ENCODE measurements around the gene C11orf24.
"Not testable (repeated sequence)": the region's sequence is repeated elsewhere in the genome, so short reads cannot be mapped to it uniquely, and the experiment has no call there.

C11orf24 gene

DNA sequence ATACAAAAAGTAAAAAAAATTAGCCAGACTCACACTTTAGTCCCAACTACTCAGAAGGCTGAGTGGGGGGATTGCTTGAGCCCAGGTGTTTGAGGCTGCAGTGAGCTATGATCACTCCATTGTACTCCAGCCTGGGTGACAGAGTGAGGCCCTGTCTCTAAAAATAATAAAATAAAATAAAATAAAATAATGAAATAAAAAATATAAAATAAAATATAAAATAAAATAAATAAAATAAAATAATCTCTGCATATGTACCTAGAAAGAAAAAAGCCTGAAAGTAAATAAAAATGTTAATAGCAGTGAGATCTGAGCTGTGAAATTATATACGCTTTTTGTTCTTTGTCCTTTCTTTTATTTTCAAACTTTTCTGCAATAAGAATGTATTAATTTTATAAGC, 23.5 kb upstream of the C11orf24 start:
- DNase-seq (ENCODE audit: low spot score) = no peak
- in situ Hi-C loops (cut with MboI; ENCODE audit: low sequenced_read_pairs, unreplicated experiment) = loop anchor here (5.0 kb wide), 1 partner anchor 38 kb away; no protein-coding TSS in a partner anchor
- TF ChIP-seq, protein P1, sequence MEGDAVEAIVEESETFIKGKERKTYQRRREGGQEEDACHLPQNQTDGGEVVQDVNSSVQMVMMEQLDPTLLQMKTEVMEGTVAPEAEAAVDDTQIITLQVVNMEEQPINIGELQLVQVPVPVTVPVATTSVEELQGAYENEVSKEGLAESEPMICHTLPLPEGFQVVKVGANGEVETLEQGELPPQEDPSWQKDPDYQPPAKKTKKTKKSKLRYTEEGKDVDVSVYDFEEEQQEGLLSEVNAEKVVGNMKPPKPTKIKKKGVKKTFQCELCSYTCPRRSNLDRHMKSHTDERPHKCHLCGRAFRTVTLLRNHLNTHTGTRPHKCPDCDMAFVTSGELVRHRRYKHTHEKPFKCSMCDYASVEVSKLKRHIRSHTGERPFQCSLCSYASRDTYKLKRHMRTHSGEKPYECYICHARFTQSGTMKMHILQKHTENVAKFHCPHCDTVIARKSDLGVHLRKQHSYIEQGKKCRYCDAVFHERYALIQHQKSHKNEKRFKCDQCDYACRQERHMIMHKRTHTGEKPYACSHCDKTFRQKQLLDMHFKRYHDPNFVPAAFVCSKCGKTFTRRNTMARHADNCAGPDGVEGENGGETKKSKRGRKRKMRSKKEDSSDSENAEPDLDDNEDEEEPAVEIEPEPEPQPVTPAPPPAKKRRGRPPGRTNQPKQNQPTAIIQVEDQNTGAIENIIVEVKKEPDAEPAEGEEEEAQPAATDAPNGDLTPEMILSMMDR (IDR thresholded peaks at IDR 0.05; ENCODE audit: borderline replicate concordance, control extremely low read depth, extremely low read depth, insufficient read depth, missing control alignments) = no peak

DNA sequence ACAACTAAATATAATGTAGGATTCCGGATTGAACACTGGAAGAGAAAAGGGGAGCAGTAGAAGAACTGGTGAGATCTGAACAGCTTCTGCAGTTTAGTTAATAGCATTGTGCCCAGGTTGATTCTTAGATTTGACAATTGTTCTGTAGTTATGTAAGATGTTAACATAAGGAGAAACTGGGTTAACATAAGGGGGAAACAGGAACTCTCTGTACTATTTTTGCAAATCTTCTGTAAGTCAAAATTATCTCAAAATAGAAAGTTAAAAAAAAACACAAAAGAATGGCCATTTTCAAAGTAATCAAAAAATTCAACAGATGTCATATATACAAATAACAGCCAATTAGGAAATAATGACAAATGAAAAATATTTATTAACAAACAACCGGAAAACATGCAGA, 21.9 kb upstream of the C11orf24 start:
- in situ Hi-C loops (cut with MboI; ENCODE audit: low sequenced_read_pairs, unreplicated experiment) = no loop called here
- DNase-seq (ENCODE audit: low spot score) = no peak
- TF ChIP-seq, protein P1 (IDR thresholded peaks at IDR 0.05; ENCODE audit: borderline replicate concordance, control extremely low read depth, extremely low read depth, insufficient read depth, missing control alignments) = no peak

DNA sequence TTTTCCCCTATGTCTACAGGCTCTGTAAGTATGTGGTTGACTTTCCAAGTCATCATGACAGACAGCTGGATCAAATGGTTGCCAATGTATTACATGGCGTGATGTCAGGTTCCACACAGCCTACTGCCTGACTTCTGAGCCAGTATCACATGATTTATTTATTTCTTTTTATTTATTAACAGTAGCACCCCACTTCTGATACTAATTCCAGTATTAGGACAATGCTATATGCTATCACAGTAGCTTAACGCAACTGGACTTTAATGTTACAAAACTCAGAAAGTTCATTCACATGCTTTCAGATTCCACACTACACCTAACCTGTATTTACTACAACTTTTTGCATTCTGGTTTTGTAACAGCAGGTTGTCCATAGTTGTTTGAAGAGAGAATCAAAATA, 17.7 kb upstream of the C11orf24 start:
- TF ChIP-seq, protein P1 (IDR thresholded peaks at IDR 0.05; ENCODE audit: borderline replicate concordance, control extremely low read depth, extremely low read depth, insufficient read depth, missing control alignments) = no peak
- in situ Hi-C loops (cut with MboI; ENCODE audit: low sequenced_read_pairs, unreplicated experiment) = no loop called here
- DNase-seq (ENCODE audit: low spot score) = no peak

DNA sequence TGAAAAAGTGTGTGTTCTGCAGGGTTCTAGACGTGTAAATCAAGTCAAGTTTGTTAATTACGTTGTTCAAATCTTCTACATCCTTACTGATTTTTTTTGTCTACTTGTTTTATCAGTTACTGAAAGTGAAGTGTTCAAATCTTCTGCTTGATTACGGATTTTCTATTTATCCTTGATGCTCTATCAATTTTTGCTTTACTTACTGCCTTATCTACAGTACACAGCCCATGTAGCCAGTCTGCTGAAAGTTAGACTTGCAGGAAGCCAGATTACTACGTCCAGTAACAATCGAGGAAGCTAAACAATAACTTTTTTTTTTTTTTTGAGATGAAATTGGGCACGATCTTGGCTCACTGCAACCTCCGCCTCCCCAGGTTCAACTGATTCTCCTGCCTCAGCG, 15.6 kb upstream of the C11orf24 start:
- TF ChIP-seq, protein P1 (IDR thresholded peaks at IDR 0.05; ENCODE audit: borderline replicate concordance, control extremely low read depth, extremely low read depth, insufficient read depth, missing control alignments) = no peak
- DNase-seq (ENCODE audit: low spot score) = no peak
- in situ Hi-C loops (cut with MboI; ENCODE audit: low sequenced_read_pairs, unreplicated experiment) = no loop called here

DNA sequence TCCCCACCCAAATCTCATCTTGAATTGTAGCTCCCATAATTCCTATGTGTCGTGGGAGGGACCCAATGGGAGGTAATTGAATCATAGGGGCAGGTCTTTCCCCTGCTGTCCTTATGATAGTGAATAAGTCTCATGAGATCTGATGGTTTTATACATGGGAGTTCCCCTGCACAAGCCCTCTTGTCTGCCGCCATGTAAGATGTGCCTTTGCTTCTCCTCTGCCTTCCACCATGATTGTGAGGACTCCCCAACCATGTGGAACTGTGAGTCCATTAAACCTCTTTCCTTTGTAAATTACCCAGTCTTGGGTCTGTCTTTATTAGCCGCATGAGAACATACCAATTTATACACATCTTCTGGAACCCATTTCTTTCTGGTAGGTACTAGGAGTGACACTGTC, 12.8 kb upstream of the C11orf24 start:
- in situ Hi-C loops (cut with MboI; ENCODE audit: low sequenced_read_pairs, unreplicated experiment) = not testable (repeated sequence)

DNA sequence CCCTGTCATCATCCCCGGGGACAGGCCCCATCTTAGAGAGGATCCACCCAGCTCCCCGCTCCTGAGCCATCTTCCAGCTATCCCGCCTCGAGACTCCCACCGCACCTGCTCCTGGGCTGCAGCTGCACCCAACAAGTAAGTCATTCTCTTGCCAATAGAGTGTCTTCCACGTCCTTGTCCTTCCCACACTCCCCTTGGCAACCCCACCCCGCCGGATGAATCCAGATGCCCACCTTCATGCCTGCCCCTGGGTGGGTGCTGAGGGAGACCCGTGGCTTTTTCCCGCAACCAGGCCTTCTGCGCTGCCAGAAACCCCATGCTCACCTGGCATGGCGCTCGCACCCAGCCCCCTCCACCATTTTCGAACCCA, 11.1 kb upstream of the C11orf24 start:
- TF ChIP-seq, protein P1 (IDR thresholded peaks at IDR 0.05; ENCODE audit: borderline replicate concordance, control extremely low read depth, extremely low read depth, insufficient read depth, missing control alignments) = no peak
- DNase-seq (ENCODE audit: low spot score) = no peak
- in situ Hi-C loops (cut with MboI; ENCODE audit: low sequenced_read_pairs, unreplicated experiment) = no loop called here

More for the DNA sequence above, 12.8 kb upstream of the C11orf24 start:
- not testable (repeated sequence) for DNase-seq (ENCODE audit: low spot score)

DNA sequence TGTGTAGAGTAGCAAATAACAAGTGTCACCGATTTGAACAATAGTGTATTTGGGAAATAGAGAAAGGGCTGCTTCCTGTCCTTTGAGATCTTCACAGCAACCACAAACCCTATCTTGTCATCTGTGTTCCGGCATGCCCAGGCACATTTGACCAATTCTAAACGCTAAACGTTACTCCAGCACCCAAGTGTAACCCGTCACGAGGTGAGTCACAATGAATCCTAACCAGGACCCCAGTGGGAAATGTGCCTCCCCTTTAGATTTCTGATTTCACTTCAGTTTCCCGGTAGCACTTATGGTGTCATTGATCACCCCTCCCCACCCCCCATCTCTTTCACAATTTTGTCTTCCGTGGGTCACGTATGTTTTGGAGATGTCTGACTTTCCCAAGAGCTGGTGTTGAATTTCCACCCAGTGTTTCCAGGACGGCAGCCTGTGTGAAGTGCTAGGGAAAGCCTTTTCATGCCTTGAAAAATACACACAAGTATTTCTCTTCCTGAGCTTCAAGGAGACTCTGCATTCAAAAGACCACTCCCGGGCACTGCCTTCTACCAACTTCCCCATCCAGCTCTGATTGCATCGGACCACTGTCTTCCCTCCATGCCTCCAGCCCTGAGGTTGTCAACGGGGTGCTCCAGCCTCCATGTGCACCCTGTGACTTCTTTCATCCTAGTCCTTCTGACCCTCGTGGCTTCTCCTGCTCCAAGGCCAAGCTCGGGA, 10.5 kb upstream of the C11orf24 start:
- in situ Hi-C loops (cut with MboI; ENCODE audit: low sequenced_read_pairs, unreplicated experiment) = no loop called here
- TF ChIP-seq, protein P1 (IDR thresholded peaks at IDR 0.05; ENCODE audit: borderline replicate concordance, control extremely low read depth, extremely low read depth, insufficient read depth, missing control alignments) = no peak
- peak; percentile 79 for DNase-seq (ENCODE audit: low spot score)

Measured in GM13976 (cell line).